Measurements from ENCODE around the gene CDH13. TPM values are rescaled to one million over a fixed set of nuclear protein-coding genes. Genes with fewer than 3 reads are reported as not detected.

Gene CDH13
- polyA plus RNA-seq, 1 donor: 57.0 TPM

- DNase-seq: no peak
These were observed 764.0 kb downstream of the CDH13 start for GRCh38 chr16:83390759-83391158.

- no peak for DNase-seq
These were observed 766.0 kb downstream of the CDH13 start for GRCh38 chr16:83392743-83393142.

GRCh38 chr16:83393196-83393981 is 766.6 kb downstream of the CDH13 start:
- DNase-seq: no peak

- DNase-seq: no peak
These were observed 771.0 kb downstream of the CDH13 start for GRCh38 chr16:83397601-83398291.

GRCh38 chr16:83400234-83400633 is 773.5 kb downstream of the CDH13 start:
- no peak for DNase-seq

- DNase-seq: no peak
These were observed 775.5 kb downstream of the CDH13 start for GRCh38 chr16:83402160-83402814.

GRCh38 chr16:83402967-83403366 is 776.2 kb downstream of the CDH13 start:
- DNase-seq: no peak

- no peak for DNase-seq
These were observed 777.0 kb downstream of the CDH13 start for GRCh38 chr16:83403761-83404160.

GRCh38 chr16:83404261-83404660 is 777.5 kb downstream of the CDH13 start:
- no peak for DNase-seq

- DNase-seq: no peak
These were observed 781.2 kb downstream of the CDH13 start for GRCh38 chr16:83407928-83408327.

- no peak for DNase-seq
These were observed 782.6 kb downstream of the CDH13 start for GRCh38 chr16:83409347-83409746.

- DNase-seq: no peak
These were observed 791.8 kb downstream of the CDH13 start for GRCh38 chr16:83418565-83418964.

GRCh38 chr16:83420206-83420760 is 793.5 kb downstream of the CDH13 start:
- peak; percentile 19 for DNase-seq

GRCh38 chr16:83433201-83433600 is 806.4 kb downstream of the CDH13 start:
- no peak for DNase-seq

GRCh38 chr16:83437036-83437435 is 810.3 kb downstream of the CDH13 start:
- no peak for DNase-seq

- DNase-seq: no peak
These were observed 811.6 kb downstream of the CDH13 start for GRCh38 chr16:83438326-83438725.

GRCh38 chr16:83439412-83439811 is 812.6 kb downstream of the CDH13 start:
- DNase-seq: no peak

- no peak for DNase-seq
These were observed 814.7 kb downstream of the CDH13 start for GRCh38 chr16:83441517-83441916.

- DNase-seq: no peak
These were observed 817.2 kb downstream of the CDH13 start for GRCh38 chr16:83443972-83444371.

GRCh38 chr16:83447560-83447959 is 820.8 kb downstream of the CDH13 start:
- DNase-seq: no peak

- no peak for DNase-seq
These were observed 823.1 kb downstream of the CDH13 start for GRCh38 chr16:83449861-83450260.

GRCh38 chr16:83453977-83454376 is 827.2 kb downstream of the CDH13 start:
- DNase-seq: no peak

- no peak for DNase-seq
These were observed 828.9 kb downstream of the CDH13 start for GRCh38 chr16:83455716-83456115.

Measured in hindlimb muscle (tissue), 1 donor.